CD4-positive, alpha-beta T cell (primary cell): Measurements from ENCODE around the gene AFF3. TPM values are rescaled to one million over a fixed set of nuclear protein-coding genes. Genes with fewer than 3 reads are reported as not detected.

Experiments used
- ATAC-seq: fragments of 200-7000 bp; cut with Tn5 transposase; one replicate; pipeline ENCODE4 v1.10.0; 2022; ENCODE audit warnings: mild to moderate bottlenecking; ENCODE audit not compliant: poor library complexity
- CTCF ChIA-PET: fragments of 350-600 bp; sonication (Branson Sonifier 250); formaldehyde crosslinking; loops from one replicate; lab custom pipeline; 2021; ENCODE audit warnings: antibody characterized with exemption, inconsistent platforms; lab: Charles Lee
- POLR2A ChIA-PET: fragments of 350-600 bp; sonication (Branson Sonifier 250); formaldehyde crosslinking; loops from one replicate; lab custom pipeline; 2021; ENCODE audit warnings: antibody characterized with exemption, inconsistent platforms; lab: Charles Lee
- DNase-seq, 14 experiments: peaks; one replicate each; pipeline ENCODE4 v3.0.0-alpha.2; 2013 to 2020; ENCODE audit warnings: mixed read lengths in 2 of 14
- H3K27ac ChIP-seq, 2 donors: one replicate each; pipeline versions ENCODE4 v1.5.1 to v1.7.0; 2013; ENCODE audit warnings: low read length in 2 of 2, low read depth in 1 of 2, mild to moderate bottlenecking in 1 of 2
- H3K27me3 ChIP-seq, 2 experiments: 1 replicate in 1 of 2; 2 replicates in 1 of 2; pipeline versions ENCODE4 v1.6.1 to v1.7.0; 2013; ENCODE audit warnings: low read length in 2 of 2, control low read depth in 1 of 2, mild to moderate bottlenecking in 1 of 2, moderate library complexity in 1 of 2; ENCODE audit not compliant: insufficient read depth in 2 of 2, control insufficient read depth in 1 of 2
- H3K36me3 ChIP-seq: one replicate; pipeline ENCODE4 v1.6.1; 2013; ENCODE audit warnings: low read length, control low read depth; ENCODE audit not compliant: insufficient read depth
- H3K4me1 ChIP-seq: one replicate; pipeline ENCODE4 v1.6.1; 2013; ENCODE audit warnings: low read length, control low read depth; ENCODE audit not compliant: insufficient read depth
- H3K4me3 ChIP-seq: one replicate; pipeline ENCODE4 v1.5.1; 2013; ENCODE audit warnings: mild to moderate bottlenecking, low read length, moderate library complexity
- H3K9me3 ChIP-seq, 2 experiments: 1 replicate in 1 of 2; 2 replicates in 1 of 2; pipeline versions ENCODE4 v1.6.1 to v1.7.0; 2013; ENCODE audit warnings: low read length in 2 of 2, mild to moderate bottlenecking in 2 of 2, control low read depth in 1 of 2, moderate library complexity in 1 of 2; ENCODE audit not compliant: control insufficient read depth in 1 of 2, insufficient read depth in 1 of 2
- H3K27ac Mint-ChIP-seq: one replicate; pipeline ENCODE4 v1.8.0; 2020; ENCODE audit warnings: mixed read lengths
- H3K27me3 Mint-ChIP-seq: one replicate; pipeline ENCODE4 v1.8.0; 2021; ENCODE audit warnings: mixed read lengths
- H3K36me3 Mint-ChIP-seq: one replicate; pipeline ENCODE4 v1.8.0; 2021; ENCODE audit warnings: low read depth, mixed read lengths
- H3K4me1 Mint-ChIP-seq: one replicate; pipeline ENCODE4 v1.8.0; 2021; ENCODE audit warnings: low read depth, mixed read lengths
- H3K4me3 Mint-ChIP-seq: one replicate; pipeline ENCODE4 v1.8.0; 2020; ENCODE audit warnings: mild to moderate bottlenecking, mixed read lengths
- H3K9me3 Mint-ChIP-seq: one replicate; pipeline ENCODE4 v1.8.0; 2020; ENCODE audit warnings: mixed read lengths
- intact Hi-C, 2 experiments: fragments of 100-400 bp; cut with DNase I in 1 of 2; cut with micrococcal nuclease in 1 of 2; formaldehyde crosslinking; loops; one replicate each; pipeline versions ENCODE4 v1.15.1 to v1.9.0; 2023 to 2025; cut with DNase I, micrococcal nuclease
- total RNA-seq, 174 experiments: library from RNA in 2 of 174; stranded (reverse) in 2 of 174; gene quantifications; one replicate each; pipeline ENCODE4 v1.2.3 and lab custom pipeline; 2021 to 2026
- TF ChIP-seq, protein P1 (sequence below): fragments of 200-600 bp; IDR thresholded peaks from one replicate; pipeline ENCODE4 v1.8.0; 2022; ENCODE audit warnings: antibody characterized with exemption, mild to moderate bottlenecking

The AFF3 gene
- total RNA-seq, 2 experiments from 2014 or later, result 15.4 to 15.7 TPM

DNA sequence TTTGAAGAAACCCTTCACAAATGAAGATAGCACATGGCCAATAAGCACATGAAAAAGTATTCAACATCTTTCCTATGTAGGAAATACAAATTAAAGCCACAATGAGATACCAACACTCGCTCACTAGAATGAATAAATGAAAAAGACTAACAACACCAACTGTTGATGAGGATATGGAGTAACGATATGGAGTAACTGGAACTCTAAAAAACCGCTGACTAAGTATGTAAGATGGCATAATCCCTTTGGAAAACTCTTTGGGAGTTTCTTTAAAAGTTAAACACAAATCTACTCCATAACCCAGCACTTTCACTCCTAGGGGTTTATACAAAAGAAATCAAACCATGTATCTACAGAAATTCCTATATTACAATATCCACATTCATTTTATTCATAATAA lies 220.5 kb downstream of the AFF3 start:
- Mint-ChIP-seq H3K9me3 (peaks cover 5% of the 10 kb centered on the region), H3K4me3 (no peak overlapping the region), H3K4me1 (no peaks in the 10 kb centered on the region), H3K27ac (no peak overlapping the region), H3K27me3 (no peaks in the 10 kb centered on the region), H3K36me3 (peaks cover 11% of the 10 kb centered on the region)
- Histone ChIP-seq H3K36me3 (no peaks in the 10 kb centered on the region), H3K9me3 (no peaks in the 10 kb centered on the region), H3K27ac (no peak overlapping the region), H3K27me3 (no peaks in the 10 kb centered on the region), H3K4me3 (no peak overlapping the region), H3K4me1 (no peaks in the 10 kb centered on the region)
- TF ChIP-seq, protein P1, sequence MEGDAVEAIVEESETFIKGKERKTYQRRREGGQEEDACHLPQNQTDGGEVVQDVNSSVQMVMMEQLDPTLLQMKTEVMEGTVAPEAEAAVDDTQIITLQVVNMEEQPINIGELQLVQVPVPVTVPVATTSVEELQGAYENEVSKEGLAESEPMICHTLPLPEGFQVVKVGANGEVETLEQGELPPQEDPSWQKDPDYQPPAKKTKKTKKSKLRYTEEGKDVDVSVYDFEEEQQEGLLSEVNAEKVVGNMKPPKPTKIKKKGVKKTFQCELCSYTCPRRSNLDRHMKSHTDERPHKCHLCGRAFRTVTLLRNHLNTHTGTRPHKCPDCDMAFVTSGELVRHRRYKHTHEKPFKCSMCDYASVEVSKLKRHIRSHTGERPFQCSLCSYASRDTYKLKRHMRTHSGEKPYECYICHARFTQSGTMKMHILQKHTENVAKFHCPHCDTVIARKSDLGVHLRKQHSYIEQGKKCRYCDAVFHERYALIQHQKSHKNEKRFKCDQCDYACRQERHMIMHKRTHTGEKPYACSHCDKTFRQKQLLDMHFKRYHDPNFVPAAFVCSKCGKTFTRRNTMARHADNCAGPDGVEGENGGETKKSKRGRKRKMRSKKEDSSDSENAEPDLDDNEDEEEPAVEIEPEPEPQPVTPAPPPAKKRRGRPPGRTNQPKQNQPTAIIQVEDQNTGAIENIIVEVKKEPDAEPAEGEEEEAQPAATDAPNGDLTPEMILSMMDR, result no peak
- DNase-seq, result no peak
- ChIA-PET POLR2A (no interaction called here), CTCF (no interaction called here)
- intact Hi-C loops, result no loop called here
- ATAC-seq, result no peak

DNA sequence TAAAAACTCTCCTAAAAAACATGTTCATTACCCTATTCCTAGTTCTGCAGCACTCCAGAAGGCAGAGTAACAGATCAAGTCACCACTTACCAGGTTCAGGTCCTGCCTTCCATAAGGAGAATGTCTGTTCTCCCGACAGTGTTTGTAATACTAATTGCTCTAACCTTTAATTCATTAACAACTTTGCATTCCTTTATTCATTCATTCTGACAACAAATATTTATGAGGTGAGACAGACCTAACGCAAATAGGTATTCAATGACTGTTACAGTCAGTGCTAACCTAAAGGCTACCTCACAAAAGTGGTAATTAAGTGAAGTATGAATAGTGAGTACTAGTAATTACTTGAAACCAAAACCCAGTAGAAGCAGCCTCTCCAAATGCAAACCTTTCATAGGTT lies 224.0 kb downstream of the AFF3 start:
- ATAC-seq (no peak), DNase-seq (no peak)
- ChIA-PET CTCF (no interaction called here), POLR2A (no interaction called here)
- Histone ChIP-seq H3K27ac (no peak overlapping the region), H3K9me3 (no peaks in the 10 kb centered on the region), H3K4me3 (no peak overlapping the region), H3K36me3 (no peaks in the 10 kb centered on the region), H3K4me1 (no peaks in the 10 kb centered on the region), H3K27me3 (no peaks in the 10 kb centered on the region)
- Mint-ChIP-seq H3K36me3 (peaks cover 11% of the 10 kb centered on the region), H3K27ac (no peak overlapping the region), H3K27me3 (no peaks in the 10 kb centered on the region), H3K4me1 (no peaks in the 10 kb centered on the region), H3K9me3 (peaks cover 5% of the 10 kb centered on the region), H3K4me3 (no peak overlapping the region)
- TF ChIP-seq, protein P1, result no peak
- intact Hi-C loops, result no loop called here

DNA sequence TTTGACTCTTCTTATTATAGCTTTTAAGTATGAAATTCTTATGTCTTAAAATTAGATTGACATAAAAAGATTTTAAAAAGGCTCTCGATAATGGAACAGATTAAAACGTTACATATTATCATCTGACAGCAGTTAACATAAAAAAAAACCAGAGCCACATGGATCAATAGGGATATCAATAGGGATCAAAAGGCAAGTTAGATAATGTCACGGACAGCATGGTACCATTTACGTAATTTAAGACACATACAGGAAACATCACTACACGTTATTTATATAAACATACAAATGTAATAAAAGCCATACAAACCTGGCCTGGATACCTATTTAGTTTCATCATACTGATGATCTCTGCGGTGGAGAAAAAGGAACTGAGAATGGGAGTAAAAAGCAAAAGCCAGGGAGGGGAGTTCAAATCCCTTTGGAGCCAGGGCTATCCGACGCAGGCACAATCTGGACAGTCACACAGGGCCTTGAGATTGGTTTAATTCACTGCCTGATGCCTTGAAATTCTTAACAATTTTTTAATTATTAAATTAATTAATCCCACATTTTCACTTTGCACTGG lies 227.2 kb downstream of the AFF3 start:
- H3K27me3 Mint-ChIP-seq, result no peaks in the 10 kb centered on the region
- no peak overlapping the region for H3K4me3 Mint-ChIP-seq
- H3K9me3 Mint-ChIP-seq, result no peaks in the 10 kb centered on the region
- POLR2A ChIA-PET, result no interaction called here
- DNase-seq, result no peak
- H3K36me3 Mint-ChIP-seq, result no peaks in the 10 kb centered on the region
- intact Hi-C loops, result no loop called here
- no peaks in the 10 kb centered on the region for H3K27me3 ChIP-seq
- TF ChIP-seq, protein P1, result no peak
- CTCF ChIA-PET, result no interaction called here
- no peak for ATAC-seq
- no peaks in the 10 kb centered on the region for H3K36me3 ChIP-seq
- no peak overlapping the region for H3K4me3 ChIP-seq
- H3K27ac ChIP-seq, result no peak overlapping the region
- no peaks in the 10 kb centered on the region for H3K4me1 ChIP-seq
- no peaks in the 10 kb centered on the region for H3K4me1 Mint-ChIP-seq
- H3K27ac Mint-ChIP-seq, result no peak overlapping the region
- no peaks in the 10 kb centered on the region for H3K9me3 ChIP-seq
